SK-N-SH treated with all-trans-retinoic acid at 6 μM for 48 hours (cell line): ENCODE results near the gene ANKRD26.

Experiments used
- ARNTL ChIP-seq: fragments of 450-650 bp; formaldehyde crosslinking; IDR thresholded peaks from 2 replicates; pipeline ENCODE4 v1.5.0; 2020; ENCODE audit warnings: low read depth, mild to moderate bottlenecking, moderate library complexity, borderline replicate concordance
- BACH2 ChIP-seq: fragments of 250-450 bp; sonication (Bioruptor Pico); IDR thresholded peaks from 2 replicates; pipeline ENCODE4 v1.9.0; 2021; ENCODE audit warnings: mild to moderate bottlenecking, borderline replicate concordance
- CREB5 ChIP-seq: fragments of 250-450 bp; sonication (Bioruptor Pico); IDR thresholded peaks from 2 replicates; pipeline ENCODE4 v1.5.1; 2020; ENCODE audit warnings: low read depth, mild to moderate bottlenecking, moderate library complexity
- ESRRG ChIP-seq: fragments of 250-450 bp; sonication (Bioruptor Pico); IDR thresholded peaks from 2 replicates; pipeline ENCODE4 v1.6.1; 2021; ENCODE audit warnings: mild to moderate bottlenecking
- GLIS3 ChIP-seq: fragments of 250-450 bp; sonication (Bioruptor Pico); IDR thresholded peaks from 2 replicates; pipeline ENCODE4 v1.5.0; 2020; ENCODE audit warnings: mild to moderate bottlenecking, moderate library complexity
- PPARA ChIP-seq: fragments of 250-450 bp; sonication (Bioruptor Pico); IDR thresholded peaks from 2 replicates; pipeline ENCODE4 v1.5.0; 2020; ENCODE audit warnings: mild to moderate bottlenecking, borderline replicate concordance
- ZFP3 ChIP-seq: fragments of 250-450 bp; sonication (Bioruptor Pico); IDR thresholded peaks from 2 replicates; pipeline ENCODE4 v1.5.0; 2020; ENCODE audit warnings: mild to moderate bottlenecking, moderate library complexity

GRCh38 chr10:26983156-26983555, 117.1 kb downstream of the ANKRD26 start:
- TF ChIP-seq ESRRG (CRISPR knock-in tag) = no peak
- no peak for TF ChIP-seq ZFP3
- TF ChIP-seq PPARA (CRISPR knock-in tag) = no peak
- no peak for TF ChIP-seq BACH2
- TF ChIP-seq ARNTL (CRISPR knock-in tag) = no peak
- no peak for TF ChIP-seq GLIS3 (CRISPR knock-in tag)
- no peak for TF ChIP-seq CREB5 (CRISPR knock-in tag)
